ENCODE results near the gene TLE1. TPM values are rescaled to one million over a fixed set of nuclear protein-coding genes. Genes with fewer than 3 reads are reported as not detected.
A peak's percentile ranks its signal among the peaks of the same experiment; 100 is the strongest.

The TLE1 gene
- total RNA-seq, 2 donors from 2014 or later: 17.1 to 42.8 TPM

- Histone ChIP-seq H3K27ac (peak overlapping the region; percentile 77 to 80), H3K27me3 (no peaks in the 10 kb centered on the region), H3K4me1 (peaks cover 0 to 14% of the 10 kb centered on the region in 2 donors), H3K4me3 (no peak overlapping the region), H3K36me3 (peaks cover 20% of the 10 kb centered on the region), H3K9me3 (no peaks in the 10 kb centered on the region)
- DNase-seq (ENCODE audit: low spot score): peak; percentile 76
- TF ChIP-seq CTCF (IDR thresholded peaks at IDR 0.05): no peak
Observed at GRCh38 chr9:81613002-81613812, 76.1 kb downstream of the TLE1 start.

GRCh38 chr9:81611664-81612063 is 77.7 kb downstream of the TLE1 start:
- Histone ChIP-seq H3K4me1 (peaks cover 0 to 14% of the 10 kb centered on the region in 2 donors), H3K27ac (no peak overlapping the region), H3K27me3 (no peaks in the 10 kb centered on the region), H3K9me3 (no peaks in the 10 kb centered on the region), H3K4me3 (no peak overlapping the region), H3K36me3 (peaks cover 20% of the 10 kb centered on the region)
- peak; percentile 42 for DNase-seq (ENCODE audit: low spot score)
- no peak for TF ChIP-seq CTCF (IDR thresholded peaks at IDR 0.05)

- peaks cover 20% of the 10 kb centered on the region for H3K36me3 ChIP-seq
Observed at GRCh38 chr9:81610740-81611107, 78.6 kb downstream of the TLE1 start.

GRCh38 chr9:81609782-81610739 is 79.3 kb downstream of the TLE1 start:
- peaks cover 0 to 14% of the 10 kb centered on the region in 2 donors for H3K4me1 ChIP-seq
- no peaks in the 10 kb centered on the region for H3K27me3 ChIP-seq
- no peak overlapping the region for H3K4me3 ChIP-seq
- H3K27ac ChIP-seq: no peak overlapping the region
- H3K36me3 ChIP-seq: peaks cover 20% of the 10 kb centered on the region
- TF ChIP-seq CTCF (IDR thresholded peaks at IDR 0.05): no peak
- DNase-seq (ENCODE audit: low spot score): no peak
- H3K9me3 ChIP-seq: no peaks in the 10 kb centered on the region

More at GRCh38 chr9:81610740-81611107, 78.6 kb downstream of the TLE1 start:
- peaks cover 0 to 14% of the 10 kb centered on the region in 2 donors for H3K4me1 ChIP-seq
- no peak overlapping the region for H3K4me3 ChIP-seq
- TF ChIP-seq CTCF (IDR thresholded peaks at IDR 0.05): no peak
- no peaks in the 10 kb centered on the region for H3K9me3 ChIP-seq
- H3K27me3 ChIP-seq: no peaks in the 10 kb centered on the region
- H3K27ac ChIP-seq: no peak overlapping the region
- no peak for DNase-seq (ENCODE audit: low spot score)

DNA sequence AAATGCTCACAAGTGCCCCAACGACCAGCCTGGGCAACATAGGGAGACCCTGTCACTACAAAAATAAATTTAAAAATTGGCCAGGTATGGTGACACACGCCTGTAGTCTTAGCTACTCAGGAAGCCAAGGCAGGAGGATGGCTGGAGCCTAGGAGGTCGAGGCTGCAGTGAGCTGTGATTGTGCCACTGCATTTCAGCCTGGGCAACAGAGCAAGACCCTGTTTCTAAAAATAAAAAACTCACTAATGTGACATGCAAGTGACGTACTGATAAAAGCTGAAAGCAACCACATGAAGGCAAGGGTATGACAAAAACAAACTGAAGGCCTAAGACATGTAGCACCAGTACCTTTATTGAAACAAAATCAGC is 81.1 kb downstream of the TLE1 start:
- no peak overlapping the region for H3K4me3 ChIP-seq
- H3K27ac ChIP-seq: no peak overlapping the region
- peaks cover 14% of the 10 kb centered on the region for H3K36me3 ChIP-seq
- peaks cover 0 to 14% of the 10 kb centered on the region in 2 donors for H3K4me1 ChIP-seq
- no peaks in the 10 kb centered on the region for H3K9me3 ChIP-seq
- no peak for DNase-seq (ENCODE audit: low spot score)
- no peak for TF ChIP-seq CTCF (IDR thresholded peaks at IDR 0.05)
- H3K27me3 ChIP-seq: no peaks in the 10 kb centered on the region

All from right atrium auricular region (tissue), 2 donors.